RWPE1 (cell line): ENCODE results near the gene EFCAB5.
"Not testable (repeated sequence)": the region's sequence is repeated elsewhere in the genome, so short reads cannot be mapped to it uniquely, and the experiment has no call there.

ENCODE experiments used
- CTCF ChIA-PET: fragments of 350-600 bp; sonication (Branson Sonifier 250); formaldehyde crosslinking; extraction: SDS; loops from one replicate; lab custom pipeline; 2021; lab: Yijun Ruan, JAX
- POLR2A ChIA-PET: fragments of 400-600 bp; formaldehyde crosslinking; extraction: SDS; loops from one replicate; lab custom pipeline; 2020; ENCODE audit warnings: antibody characterized with exemption; ENCODE audit not compliant: low non-redundant PET; lab: Yijun Ruan, JAX
- DNase-seq: peaks from one replicate; pipeline ENCODE4 v3.0.0; 2012; ENCODE audit warnings: low spot score
- H3K27ac ChIP-seq: fragments of 450-650 bp; 2 replicates; pipeline ENCODE4 v1.5.1; 2017
- TF ChIP-seq, protein P1 (sequence below): fragments of 450-650 bp; conservative IDR thresholded peaks from 2 replicates; pipeline ENCODE4 v1.5.1; 2017; ENCODE audit warnings: low read depth, mild to moderate bottlenecking

Gene EFCAB5

DNA sequence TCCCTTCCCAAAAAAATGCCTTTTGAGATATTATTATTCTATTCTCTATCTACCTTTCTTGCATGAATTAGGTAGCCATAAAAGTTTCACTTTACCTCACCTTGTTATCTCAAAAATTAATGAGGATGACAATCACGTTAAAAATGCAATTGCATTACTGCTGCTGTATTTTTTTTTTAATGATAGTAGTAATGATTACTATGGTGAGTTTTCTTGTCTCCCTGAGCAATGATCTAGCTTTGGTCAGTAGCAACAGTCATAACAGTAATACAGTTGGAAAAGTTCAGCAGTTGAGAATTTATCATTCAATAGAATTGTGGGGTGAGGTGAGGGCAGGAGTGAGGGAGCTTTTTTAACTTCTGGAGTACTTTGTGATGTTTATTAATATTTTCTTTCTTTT lies at the start of gene EFCAB5:
EFCAB5 (plus strand) TSS at position 301 of the 400 bp plus-strand sequence. CDS start 163 bp downstream, outside the sequence.
- ChIA-PET POLR2A (no interaction called here), CTCF (interaction anchor here (2.9 kb wide), 1 partner anchor 10 kb away, joined by 11 read pairs; no protein-coding TSS in a partner anchor)
- no peak for DNase-seq
- no peak within 1 kb of the TSS for H3K27ac ChIP-seq
- TF ChIP-seq, protein P1, sequence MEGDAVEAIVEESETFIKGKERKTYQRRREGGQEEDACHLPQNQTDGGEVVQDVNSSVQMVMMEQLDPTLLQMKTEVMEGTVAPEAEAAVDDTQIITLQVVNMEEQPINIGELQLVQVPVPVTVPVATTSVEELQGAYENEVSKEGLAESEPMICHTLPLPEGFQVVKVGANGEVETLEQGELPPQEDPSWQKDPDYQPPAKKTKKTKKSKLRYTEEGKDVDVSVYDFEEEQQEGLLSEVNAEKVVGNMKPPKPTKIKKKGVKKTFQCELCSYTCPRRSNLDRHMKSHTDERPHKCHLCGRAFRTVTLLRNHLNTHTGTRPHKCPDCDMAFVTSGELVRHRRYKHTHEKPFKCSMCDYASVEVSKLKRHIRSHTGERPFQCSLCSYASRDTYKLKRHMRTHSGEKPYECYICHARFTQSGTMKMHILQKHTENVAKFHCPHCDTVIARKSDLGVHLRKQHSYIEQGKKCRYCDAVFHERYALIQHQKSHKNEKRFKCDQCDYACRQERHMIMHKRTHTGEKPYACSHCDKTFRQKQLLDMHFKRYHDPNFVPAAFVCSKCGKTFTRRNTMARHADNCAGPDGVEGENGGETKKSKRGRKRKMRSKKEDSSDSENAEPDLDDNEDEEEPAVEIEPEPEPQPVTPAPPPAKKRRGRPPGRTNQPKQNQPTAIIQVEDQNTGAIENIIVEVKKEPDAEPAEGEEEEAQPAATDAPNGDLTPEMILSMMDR, result no peak

DNA sequence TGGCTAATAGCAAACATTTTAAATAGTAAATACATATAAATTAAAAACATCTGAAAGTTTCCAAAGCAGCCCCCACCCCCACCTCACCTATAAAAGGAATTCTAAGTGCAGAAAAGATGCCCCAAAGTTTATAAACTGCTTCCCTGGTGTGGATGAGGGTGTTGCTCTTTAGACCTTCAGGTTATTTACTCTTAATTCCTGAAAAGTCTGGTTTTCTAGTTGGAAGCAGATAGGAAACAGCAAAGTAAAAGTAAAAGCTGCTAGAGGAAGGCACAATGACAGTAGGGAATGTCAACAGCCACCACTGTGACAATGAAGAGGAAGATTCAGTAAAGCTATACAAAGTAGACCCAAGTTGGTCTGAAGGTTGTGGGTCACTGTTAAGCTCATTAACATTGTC lies 49.2 kb upstream of the EFCAB5 start:
- TF ChIP-seq, protein P1, result no peak
- no peak for DNase-seq
- ChIA-PET POLR2A (no interaction called here), CTCF (interaction anchor here (0.6 to 0.8 kb wide), 5 partner anchors 13 to 1441 kb away, joined by 3 to 4 read pairs (median 3); no protein-coding TSS in a partner anchor)
- H3K27ac ChIP-seq, result no peak overlapping the region

DNA sequence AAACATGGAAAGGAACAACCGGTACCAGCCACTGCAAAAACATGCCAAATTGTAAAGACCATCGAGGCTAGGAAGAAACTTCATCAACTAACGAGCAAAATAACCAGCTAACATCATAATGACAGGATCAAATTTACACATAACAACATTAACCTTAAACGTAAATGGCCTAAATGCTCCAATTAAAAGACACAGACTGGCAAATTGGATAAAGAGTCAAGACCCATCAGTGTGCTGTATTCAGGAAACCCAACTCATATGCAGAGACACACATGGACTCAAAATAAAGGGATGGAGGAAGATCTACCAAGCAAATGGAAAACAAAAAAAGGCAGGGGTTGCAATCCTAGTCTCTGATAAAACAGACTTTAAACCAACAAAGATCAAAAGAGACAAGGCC lies 44.3 kb upstream of the EFCAB5 start:
- POLR2A ChIA-PET, DNase-seq, H3K27ac ChIP-seq, CTCF ChIA-PET: not testable (repeated sequence)

DNA sequence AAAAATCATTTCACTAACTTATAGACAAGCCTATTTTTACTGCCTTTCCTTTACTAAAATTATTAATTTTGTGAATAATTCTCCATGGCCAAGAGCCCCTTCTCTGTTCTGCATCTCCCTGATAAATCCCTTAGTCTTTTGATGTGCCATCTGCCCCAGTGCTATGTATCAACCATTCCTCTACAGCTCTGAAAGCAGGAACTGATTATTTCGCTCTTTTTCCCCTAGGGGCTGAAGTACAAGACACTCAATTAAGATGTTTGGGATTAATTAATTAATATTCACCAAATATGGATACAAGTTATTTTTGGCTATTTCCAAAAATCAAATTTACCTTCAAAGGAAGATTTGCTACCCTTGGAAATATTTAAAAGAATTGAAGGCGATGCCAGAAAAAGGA lies 38.0 kb upstream of the EFCAB5 start:
- no peak overlapping the region for H3K27ac ChIP-seq
- ChIA-PET POLR2A (no interaction called here), CTCF (no interaction called here)
- TF ChIP-seq, protein P1, result no peak
- no peak for DNase-seq

DNA sequence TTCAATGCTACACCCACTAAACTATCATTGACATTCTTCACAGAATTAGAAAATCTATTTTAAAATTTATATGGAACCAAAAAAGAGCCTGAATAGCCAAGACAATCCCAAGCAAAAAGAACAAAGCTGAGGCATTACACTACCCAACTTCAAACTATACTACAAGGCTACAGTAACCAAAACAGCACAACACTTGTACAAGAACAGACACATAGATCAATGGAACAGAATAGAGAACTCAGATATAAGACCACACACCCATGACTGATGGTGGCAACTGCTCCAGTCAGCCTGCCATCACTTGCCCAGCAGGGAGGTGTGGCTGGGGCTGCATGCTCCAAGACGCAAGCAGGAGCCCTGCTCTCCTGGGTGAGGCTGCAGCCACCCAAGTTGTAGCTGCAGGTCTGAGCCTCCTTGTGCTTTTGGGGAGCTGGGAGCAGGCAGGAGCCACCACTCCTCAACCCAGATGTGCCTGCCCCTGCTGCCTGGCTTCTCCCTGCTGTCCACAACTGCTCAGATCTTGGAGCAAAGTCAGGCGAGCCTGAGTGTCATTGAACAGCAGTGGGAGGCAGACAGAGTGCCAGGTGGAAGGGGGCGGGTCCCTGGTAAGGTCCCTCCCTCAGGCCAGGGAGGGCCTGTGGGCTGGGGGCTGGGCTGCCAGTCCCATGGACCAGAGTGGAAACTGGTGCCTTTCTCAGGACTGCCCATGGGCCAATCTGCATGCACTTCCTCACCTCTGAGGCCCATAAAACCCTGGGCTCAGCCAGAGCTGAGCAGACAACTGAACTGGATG lies 36.2 kb upstream of the EFCAB5 start:
- TF ChIP-seq, protein P1, result no peak
- no peak for DNase-seq
- POLR2A ChIA-PET, result no interaction called here
- CTCF ChIA-PET, result interaction anchor here (0.7 kb wide), 1 partner anchor 13 kb away, joined by 3 read pairs; no protein-coding TSS in a partner anchor
- no peak overlapping the region for H3K27ac ChIP-seq

DNA sequence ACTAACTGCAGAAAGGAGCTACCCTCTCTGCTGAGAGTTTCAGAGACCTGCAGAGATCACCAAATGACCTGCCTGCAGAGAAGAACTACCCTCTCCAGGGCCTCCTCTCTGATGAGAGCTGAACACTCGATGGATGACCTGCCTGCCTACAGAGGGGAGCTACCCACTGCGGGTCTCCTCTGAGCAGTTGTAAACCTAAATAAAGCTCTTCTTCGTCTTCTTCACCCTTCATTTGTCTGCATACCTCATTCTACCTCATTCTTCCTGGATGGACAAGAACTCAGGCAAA lies 35.6 kb upstream of the EFCAB5 start:
- CTCF ChIA-PET, result no interaction called here

DNA sequence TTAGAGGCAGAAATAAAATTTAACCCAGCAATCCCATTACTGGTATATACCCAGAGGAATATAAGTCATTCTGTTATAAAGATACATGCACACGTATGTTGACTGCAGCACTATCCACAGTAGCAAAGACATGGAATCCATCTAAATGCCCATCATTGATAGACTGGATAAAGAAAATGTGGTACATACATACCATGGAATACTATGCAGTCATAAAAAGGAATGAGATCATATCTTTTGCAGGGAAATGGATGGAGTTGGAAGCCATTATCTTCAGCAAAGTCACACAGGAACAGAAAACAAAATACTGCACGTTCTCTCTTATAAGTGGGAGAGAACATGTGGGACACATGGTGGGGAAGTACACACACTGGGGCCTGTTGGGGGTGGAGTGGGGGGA lies 34.5 kb upstream of the EFCAB5 start:
- CTCF ChIA-PET, result no interaction called here
- TF ChIP-seq, protein P1, result no peak
- no peak for DNase-seq
- POLR2A ChIA-PET, result no interaction called here
- no peak overlapping the region for H3K27ac ChIP-seq

More for the DNA sequence above, 35.6 kb upstream of the EFCAB5 start:
- TF ChIP-seq, protein P1, result no peak
- DNase-seq, result no peak
- no peak overlapping the region for H3K27ac ChIP-seq
- POLR2A ChIA-PET, result no interaction called here
